T47D (cell line): ENCODE measurements around the gene CTBP2.
A peak's percentile ranks its signal among the peaks of the same experiment; 100 is the strongest.

Experiments
- DNase-seq, 2 experiments: peaks; one replicate each; pipeline versions ENCODE4 v3.0.0 to v3.0.0-alpha.2; 2011 to 2012; ENCODE audit warnings: low read depth in 1 of 2, low spot score in 1 of 2
- JUND ChIP-seq: IDR thresholded peaks from 2 replicates; pipeline ENCODE4 v1.6.1; 2012; ENCODE audit warnings: low read depth
- in situ Hi-C: cut with HindIII; loops from 2 replicates; pipeline ENCODE4 v1.10.0; 2016; ENCODE audit warnings: low sequenced_read_pairs, low pct_unique_long_range_greater_than_20kb

The CTBP2 gene

DNA sequence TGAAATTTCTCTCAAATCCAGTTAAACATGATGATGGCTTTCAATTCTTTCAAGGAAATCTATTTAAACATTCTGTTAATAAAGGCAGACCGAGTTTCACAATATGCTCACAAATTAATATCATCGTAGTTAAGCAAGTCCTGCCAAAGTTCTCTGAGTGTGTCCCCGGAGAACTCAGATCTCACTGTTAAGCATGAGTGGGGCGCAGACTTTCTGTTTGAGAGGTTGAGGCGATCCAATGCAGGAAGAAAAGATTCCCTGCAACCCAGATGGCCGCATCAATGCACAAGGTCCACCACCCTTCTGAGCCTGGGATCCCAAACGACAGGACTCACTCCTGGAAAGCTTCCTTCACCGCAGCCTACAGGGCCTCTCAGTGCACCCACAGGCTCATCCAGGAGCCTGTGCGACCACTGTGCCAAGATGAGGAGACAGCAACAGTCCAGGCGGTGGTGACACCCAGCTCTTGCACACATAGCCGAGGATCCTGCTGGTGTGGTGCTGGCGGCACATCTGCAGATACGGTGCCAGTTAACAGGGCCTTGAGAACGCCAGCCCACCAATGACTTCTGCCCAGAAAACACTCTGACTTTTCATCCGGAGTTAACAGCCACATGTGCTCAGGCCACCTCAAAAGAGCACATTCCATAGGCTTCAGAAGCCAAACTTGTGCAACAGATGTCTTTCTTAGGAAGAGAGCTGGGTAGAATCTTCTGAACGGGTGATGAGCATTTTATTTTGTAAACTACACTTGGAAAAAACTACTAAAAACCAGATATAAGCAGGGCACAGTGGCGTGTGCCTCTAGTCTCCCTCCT is 116.3 kb downstream of the CTBP2 start:
- in situ Hi-C loops: no loop called here
- no peak for TF ChIP-seq JUND
- no peak for DNase-seq

DNA sequence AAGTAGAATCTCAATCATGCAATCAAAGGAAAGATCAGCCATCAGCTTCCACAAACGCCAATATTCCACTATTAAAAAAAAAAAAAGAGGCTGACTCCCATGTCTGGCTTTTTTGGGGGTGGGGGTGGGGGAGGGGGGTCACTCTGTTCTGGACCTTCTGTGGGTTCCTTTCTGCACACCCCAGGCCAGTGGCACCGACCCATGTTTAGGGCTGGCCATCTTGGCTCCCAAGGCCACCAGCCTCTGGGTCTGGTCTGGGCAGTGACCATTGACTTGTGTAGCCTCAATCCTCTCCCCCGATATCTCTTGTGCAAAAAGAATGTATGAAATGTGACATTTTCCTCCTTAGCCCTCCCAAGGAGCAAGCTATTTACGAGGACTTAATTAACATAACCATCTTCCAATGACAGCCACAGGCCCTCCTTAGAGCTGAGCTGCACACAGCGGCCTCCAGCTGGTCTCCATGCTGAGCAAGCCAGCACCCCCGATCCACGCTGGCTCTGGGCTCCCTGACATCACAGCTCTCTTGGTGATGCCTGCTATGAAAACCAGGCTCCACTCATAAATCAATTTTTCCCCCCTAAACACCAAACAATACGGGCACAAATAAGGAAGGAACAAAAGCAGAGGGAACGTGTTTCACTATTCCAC is 118.4 kb downstream of the CTBP2 start:
- TF ChIP-seq JUND: no peak
- in situ Hi-C loops: no loop called here
- no peak for DNase-seq

DNA sequence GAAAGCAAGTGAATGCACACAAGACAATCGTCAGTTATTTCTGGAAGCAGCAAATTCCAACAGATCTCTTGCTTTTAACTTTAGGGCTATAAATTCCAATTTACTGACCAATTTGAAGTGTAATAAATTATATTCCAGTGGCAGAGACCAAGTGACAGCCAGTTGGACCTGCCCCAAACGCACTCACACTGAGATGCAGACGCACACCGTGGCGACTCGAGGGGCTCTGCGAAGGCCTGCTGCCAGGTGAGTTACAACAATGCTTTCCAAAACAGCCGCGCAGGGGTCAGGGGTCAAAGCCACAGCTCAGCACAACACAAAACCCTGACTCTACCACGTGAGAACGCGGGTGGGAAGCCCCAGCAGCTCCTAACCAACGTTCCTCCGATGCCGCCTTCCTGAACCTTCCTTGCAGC is 121.0 kb downstream of the CTBP2 start:
- TF ChIP-seq JUND: no peak
- in situ Hi-C loops: no loop called here
- no peak for DNase-seq

DNA sequence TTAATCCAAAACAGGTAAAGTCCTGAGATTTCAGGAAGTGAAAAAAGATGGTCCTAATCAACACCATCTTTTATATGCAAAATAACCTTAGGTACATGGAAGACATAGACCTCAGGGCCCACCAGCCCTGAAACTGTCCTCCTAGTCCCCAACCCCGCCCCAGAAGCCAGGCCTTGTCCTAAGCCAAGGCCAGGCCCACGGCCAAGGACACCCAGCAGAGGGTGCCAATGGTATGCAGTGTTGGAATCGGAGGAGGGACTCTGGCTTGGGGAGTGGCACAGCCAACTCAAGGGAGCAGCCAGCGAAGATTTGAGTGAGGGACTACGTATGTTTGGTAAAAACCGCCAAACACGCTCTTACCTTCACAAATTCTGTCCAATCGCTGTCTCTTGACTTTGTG is 121.7 kb downstream of the CTBP2 start:
- in situ Hi-C loops: no loop called here
- peak in 1 of 2 experiments; percentile 52 for DNase-seq
- TF ChIP-seq JUND: no peak

DNA sequence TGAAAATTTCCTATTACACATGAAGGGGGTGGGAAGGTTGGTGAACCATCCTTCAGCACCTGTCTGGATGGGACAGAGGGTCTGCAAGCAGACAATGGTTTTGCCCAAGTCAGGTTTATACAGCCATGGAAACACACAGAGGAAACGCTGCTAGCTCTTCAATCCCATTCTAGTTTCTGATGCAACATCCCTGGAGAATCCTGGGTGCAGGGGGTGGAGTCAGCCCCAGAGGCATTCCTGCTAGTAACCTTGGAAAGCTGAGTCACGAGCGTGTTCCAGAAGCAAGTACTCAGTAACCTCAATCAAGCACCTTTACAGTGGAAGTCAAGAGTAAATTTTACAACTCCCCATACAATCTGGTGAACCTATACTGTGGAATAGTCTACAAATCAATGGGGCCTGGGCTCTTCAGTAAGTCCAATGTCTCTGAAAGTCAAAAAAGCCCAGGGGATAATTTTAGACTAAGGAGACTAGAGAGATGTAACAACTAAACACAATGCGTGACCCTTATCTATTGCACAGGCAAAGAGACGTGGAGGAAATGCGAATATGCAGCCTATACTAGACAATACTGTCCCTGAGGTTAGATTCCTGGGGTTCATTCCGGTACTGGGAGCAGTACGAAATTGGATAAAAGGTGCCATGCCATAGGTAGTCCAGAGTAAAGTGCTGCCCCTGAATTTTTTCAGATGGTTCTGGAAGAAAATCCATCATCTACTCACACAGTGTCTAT is 123.1 kb downstream of the CTBP2 start:
- no peak for TF ChIP-seq JUND
- peak in 1 of 2 experiments; percentile 55 for DNase-seq
- in situ Hi-C loops: no loop called here

DNA sequence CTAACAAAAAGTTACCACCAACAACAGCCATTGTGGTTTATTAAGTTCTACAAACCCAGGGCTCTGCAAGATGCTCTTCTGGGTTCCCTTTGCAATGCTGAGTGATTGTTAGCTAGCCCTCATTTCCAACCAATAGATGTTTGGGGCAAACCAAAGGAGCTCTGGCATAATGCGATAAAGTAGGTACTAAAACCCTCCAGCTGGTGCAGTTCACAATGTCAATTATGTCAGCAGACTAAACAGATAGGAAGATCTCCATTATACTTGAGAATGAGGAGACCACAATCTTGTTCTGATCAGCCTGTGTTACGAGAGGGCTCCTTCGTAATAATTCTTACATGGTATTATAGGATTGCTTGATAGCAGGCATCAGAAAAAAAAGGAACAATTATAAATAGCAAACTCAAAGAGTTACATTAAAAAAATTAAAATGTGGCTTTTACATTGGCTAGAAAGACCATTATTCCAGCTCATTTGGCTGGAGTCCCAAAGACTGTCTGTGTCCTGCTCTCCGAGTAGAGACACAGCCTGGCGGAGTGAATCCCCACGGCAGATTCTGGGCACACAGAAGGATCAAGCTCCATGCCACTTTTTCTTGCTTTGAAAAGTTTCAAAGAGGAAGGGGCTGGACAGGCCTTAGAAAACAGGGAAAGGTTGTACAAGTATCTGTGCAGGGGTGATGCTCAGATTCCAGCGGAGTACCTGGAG is 124.6 kb downstream of the CTBP2 start:
- in situ Hi-C loops: no loop called here
- DNase-seq: no peak
- no peak for TF ChIP-seq JUND

DNA sequence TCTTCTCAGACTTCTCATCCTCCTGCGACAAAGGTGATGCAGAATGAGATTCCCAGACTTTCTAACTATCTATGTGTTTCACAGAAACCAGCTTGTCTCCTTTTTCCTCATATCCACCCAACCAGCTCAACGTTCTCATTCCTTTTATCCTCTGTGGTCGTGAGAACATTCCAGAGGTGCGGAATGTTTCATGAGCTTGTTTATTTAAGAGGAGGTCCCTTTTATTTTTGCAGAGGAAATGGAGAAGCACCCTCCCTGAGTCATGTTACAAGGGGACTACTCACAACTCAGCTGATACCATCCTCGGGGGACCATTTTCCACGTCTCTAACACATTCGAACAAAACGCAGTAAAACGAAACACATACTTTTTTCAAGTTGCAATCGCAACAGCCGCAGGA is 125.2 kb downstream of the CTBP2 start:
- no peak for TF ChIP-seq JUND
- peak in 1 of 2 experiments; percentile 74 for DNase-seq
- in situ Hi-C loops: no loop called here

DNA sequence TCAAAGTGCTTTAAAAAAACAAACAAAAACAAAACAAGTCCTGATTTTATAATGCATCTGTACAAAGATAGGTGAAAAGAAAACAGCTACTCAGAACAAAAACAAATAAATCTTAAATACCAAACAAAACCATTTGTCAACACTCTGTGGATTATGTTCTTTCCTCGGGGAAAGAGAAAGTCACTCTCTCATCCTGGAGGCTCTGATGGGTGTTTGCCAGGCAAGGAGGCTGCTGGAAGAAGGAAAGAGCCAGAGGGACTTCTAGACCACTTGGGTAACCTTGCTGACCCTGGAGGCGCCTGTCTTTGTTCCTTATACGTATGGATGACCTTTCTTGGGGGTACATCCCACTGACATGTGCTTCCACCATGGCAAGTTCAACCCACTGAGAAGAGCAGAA is 125.7 kb downstream of the CTBP2 start:
- 0 out of 2 replicates have a peak, but pooled peaks have one; percentile 34 for TF ChIP-seq JUND
- peak; percentile 31 to 78 for DNase-seq

DNA sequence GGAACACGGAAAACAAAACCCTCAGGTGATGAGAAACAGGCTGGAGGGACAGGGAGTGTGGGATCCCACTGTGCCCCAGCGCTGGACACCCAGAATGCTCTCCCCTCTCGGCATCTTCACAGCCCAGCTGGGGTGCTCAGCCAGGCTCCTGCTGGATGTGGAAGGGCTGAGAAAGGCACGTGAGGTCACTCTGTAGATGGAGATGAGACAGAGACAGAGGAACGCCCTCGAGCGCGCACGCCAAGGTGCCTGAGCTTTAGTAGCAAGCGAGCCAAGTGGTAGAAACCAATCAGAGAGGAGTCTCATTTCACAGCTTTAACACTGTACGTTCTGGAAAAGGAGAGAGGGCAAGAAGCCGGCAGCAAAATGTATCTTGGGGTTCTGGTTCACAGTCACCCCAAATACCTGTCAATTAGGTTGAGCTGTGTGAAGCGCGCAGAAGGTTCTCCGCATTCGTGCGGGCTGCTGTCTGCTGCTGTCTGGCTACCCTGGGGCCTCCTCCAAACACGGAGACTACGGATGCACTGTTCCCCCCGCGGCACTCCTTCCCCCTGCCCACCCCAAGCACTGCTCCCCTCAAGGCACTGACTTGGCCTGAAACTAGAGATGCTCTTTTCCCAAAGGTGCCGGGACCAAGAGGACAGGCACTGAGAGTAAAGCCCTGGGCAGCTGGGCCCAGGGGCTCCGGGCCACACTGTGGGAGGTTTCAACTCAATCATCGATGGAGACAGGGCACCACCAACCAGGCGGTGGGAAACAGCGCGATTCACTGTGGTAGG is 127.0 kb downstream of the CTBP2 start:
- in situ Hi-C loops: no loop called here
- TF ChIP-seq JUND: no peak

More for the DNA sequence above, 125.7 kb downstream of the CTBP2 start:
- in situ Hi-C loops: no loop called here

DNA sequence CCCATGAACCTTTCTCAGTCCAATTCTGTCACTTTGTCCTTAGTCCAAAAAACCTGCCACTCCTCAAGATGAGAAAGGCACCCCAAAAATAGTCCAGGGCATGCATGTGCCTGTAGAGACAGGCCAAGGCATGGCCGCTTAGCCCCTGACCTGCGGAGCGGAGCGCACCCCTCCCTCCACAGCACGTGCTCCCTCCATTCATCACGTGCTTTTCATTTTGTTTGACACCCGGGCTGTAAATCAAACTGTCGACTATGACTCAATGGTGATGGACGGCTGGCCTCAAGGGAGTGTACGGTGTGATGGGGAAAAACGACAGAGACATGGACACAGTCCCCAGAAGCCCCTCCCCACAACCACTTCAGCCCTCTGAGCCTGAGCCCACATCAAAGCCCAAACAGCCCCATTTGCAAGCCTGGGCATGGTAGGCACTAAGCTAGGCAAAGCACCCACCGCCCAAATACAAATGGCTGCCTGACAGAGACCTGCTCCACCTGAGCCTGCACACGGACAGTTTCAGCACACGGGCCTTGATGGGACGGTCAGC is 127.8 kb downstream of the CTBP2 start:
- no peak for DNase-seq
- TF ChIP-seq JUND: no peak
- in situ Hi-C loops: no loop called here

More for the DNA sequence above, 127.0 kb downstream of the CTBP2 start:
- no peak for DNase-seq

DNA sequence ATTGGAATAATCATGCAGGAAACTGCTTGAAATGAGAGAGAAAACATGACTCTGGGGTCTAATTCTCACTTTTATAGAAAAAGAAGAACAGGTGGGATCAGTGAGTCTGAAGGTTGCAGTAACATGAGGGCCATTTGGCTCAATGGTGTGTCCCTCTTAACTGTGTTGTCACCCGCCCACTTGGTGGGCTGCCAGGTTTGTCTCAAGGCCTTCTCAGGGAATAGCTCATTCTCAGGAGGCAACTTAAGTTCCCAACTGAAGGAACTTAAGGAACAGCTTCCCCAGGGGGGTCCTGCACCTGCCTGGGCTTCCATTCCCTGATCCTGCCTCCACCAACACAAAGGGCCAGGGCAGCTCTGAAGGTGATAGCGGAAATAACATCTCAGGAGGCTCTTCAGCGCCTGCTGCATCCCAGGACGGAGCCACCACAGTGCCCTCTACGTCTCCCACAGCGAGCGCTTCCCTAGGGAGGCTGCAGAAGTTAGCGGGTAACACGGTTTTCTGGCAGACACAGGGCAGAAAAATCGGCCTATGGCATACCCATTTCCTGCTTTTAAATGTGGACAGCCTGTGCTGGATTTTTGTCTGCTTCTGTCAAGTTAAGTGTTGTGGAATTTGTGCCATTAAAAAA is 129.7 kb downstream of the CTBP2 start:
- TF ChIP-seq JUND: no peak
- in situ Hi-C loops: no loop called here

More for the DNA sequence above, 129.7 kb downstream of the CTBP2 start:
- DNase-seq: no peak
